Measurements from ENCODE around the gene ADORA1.

GRCh38 chr1:203150511-203151297 lies 23.2 kb downstream of the ADORA1 start:
- TF ChIP-seq CTCF (IDR thresholded peaks at IDR 0.05) (no peak), EZH2 (IDR thresholded peaks at IDR 0.05; ENCODE audit: borderline replicate concordance, insufficient read depth, low read depth, low read length, poor library complexity, severe bottlenecking) (no peak)

Data from B cell (primary cell).